Stimulated activated CD8-positive, alpha-beta memory T cell treated with anti-CD3 and anti-CD28 coated beads, Interleukin-2, amount 100 ng/mL, for 1 hour (primary cell): ENCODE data around the gene DNAJC4.

Experiments
- DNase-seq, 2 donors: peaks; one replicate each; pipeline ENCODE4 v3.0.0-alpha.2; 2020; ENCODE audit warnings: low read depth in 2 of 2

DNAJC4 gene

DNA sequence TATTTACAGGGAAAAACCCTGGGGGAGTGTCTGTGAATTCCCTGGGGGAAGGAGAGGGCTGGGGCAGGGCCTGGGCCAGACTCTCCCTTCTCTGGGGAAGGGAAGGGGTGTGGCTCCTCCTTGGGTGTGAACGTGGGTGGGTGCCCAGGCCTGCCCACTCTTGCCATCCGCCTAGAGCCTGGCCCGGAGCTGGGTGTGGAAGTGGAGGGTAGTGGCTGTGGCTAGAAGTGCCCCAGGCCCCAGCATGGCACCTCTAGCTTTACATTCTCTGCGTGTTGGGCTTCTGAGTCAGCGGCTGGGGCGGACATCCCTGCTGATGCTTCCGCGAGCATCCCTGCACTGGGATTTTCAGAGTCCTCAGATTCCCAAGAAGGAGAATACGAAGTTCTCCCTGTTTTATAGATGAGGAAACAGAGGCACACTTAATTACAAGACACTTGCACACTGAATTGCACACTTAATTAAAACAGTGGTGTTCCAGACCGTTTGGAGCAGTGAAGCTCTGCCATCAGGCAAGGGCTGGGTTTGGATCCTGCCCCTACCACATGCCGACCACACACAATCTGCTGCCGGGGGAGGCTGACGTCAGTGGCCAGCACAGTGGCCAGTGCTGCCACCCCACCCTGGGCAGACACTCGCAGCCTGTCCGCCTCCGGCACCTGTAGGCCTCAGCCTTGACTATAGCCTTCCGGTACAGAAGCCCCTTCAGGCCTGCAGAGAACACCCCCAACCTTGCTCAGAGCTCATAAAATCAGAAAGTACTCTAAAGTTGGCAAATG lies 46.5 kb downstream of the DNAJC4 start:
- no peak for DNase-seq

GRCh38 chr11:64278576-64279190 lies 48.3 kb downstream of the DNAJC4 start:
- no peak for DNase-seq

DNA sequence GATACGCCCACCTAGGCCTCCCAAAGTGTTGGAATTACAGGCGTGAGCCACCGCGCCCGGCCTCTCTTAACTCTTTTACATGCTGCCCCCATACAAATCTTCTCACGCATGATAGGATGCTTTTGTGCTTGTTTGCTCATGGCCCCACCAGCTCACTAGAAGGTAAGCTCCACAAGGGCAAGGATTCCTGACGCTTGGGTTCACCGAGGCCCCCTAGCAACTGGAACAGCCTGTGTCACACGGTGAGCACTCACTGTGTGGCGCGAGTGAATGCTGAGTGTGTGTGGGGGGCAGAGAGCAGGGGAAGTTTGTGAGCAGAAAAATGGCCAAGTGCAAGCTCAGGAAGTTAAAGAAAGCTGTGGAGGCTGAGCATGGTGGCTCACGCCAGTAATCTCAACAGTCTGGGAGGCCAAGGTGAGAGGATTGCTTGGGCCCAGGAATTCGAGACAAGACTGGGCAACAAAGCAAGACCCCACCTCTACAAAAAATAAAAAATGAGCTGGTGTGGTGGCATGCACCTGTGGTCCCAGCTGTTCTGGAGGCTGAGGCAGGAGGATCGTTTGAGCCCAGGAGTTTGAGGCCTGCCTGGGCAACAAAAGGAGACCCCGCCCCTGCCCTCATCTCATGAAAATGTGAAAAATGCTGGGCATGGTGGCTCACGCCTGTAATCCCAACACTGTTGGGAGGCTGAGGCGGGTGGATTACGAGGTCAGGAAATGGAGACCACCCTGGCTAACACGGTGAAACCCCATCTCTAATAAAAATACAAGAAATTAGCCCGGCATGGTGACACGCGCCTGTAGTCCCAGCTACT lies 51.8 kb downstream of the DNAJC4 start:
- no peak for DNase-seq

DNA sequence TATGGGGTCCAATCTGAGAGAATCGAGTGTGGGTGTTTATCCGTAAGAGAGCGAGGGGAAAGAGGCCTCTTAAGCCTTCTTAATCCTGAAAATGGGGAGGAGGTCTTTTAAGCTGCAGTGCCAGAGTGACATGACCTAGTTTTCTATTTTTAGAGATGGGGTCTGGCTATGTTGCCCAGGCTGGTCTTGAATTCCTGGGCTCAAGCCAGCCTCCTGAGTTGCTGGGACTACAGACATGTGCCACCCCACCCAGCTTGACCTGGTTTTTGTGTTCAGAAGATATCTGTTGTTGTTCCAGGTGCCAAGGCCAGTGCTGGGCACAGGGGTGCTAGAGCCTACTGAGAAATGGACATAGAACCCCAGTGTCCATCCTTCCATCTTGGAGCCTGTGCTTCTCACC lies 52.7 kb downstream of the DNAJC4 start:
- no peak for DNase-seq
